HG03469 (cell line): ENCODE measurements around the gene SLC25A2.
"Not testable (repeated sequence)": the region's sequence is repeated elsewhere in the genome, so short reads cannot be mapped to it uniquely, and the experiment has no call there.

Experiments
- ATAC-seq: cut with Tn5 transposase; IDR thresholded peaks from one replicate; pipeline ENCODE4 v1.9.1; 2021; ENCODE audit warnings: mild to moderate bottlenecking, moderate library complexity, moderate number of reproducible peaks; ENCODE audit not compliant: unreplicated experiment

The SLC25A2 gene

GRCh38 chr5:141303756-141304155, at the start of gene SLC25A2:
TSS of gene SLC25A2 (minus strand) at chr5:141304049. CDS start at chr5:141303865, 184 bp downstream.
- ATAC-seq, result no peak

DNA sequence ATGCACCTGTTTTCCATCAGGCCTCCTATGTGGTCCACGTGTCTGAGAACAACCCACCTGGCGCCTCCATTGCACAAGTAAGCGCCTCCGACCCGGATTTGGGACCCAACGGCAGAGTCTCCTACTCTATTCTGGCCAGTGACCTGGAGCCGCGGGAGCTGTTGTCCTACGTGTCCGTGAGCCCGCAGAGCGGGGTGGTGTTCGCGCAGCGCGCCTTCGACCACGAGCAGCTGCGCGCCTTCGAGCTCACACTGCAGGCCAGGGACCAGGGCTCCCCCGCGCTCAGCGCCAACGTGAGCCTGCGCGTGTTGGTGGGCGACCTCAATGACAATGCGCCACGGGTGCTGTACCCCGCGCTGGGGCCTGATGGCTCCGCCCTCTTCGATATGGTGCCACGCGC, 47.7 kb upstream of the SLC25A2 start:
- no peak for ATAC-seq

- peak; percentile 60 for ATAC-seq
Measured at GRCh38 chr5:141349917-141350619, 46.2 kb upstream of the SLC25A2 start, which contains the start of gene PCDHGB1. TSS of gene PCDHGB1 (plus strand) at chr5:141350099. CDS start at chr5:141350261, 162 bp downstream.

- not testable (repeated sequence) for ATAC-seq
Measured at GRCh38 chr5:141346017-141346416, 42.2 kb upstream of the SLC25A2 start.

DNA sequence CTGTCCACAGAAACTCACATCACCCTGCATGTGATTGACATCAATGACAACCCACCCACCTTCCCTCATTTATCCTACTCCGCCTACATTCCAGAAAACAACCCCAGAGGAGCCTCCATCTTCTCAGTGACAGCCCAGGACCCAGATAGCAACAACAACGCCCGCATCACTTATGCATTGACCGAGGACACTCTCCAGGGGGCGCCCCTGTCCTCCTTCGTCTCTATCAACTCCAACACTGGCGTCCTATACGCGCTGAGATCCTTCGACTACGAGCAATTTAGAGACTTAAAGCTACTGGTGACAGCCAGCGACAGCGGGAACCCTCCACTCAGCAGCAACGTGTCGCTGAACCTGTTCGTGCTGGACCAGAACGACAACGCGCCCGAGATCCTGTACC, 41.5 kb upstream of the SLC25A2 start:
- no peak for ATAC-seq

GRCh38 chr5:141343953-141344463, 40.2 kb upstream of the SLC25A2 start:
- ATAC-seq, result no peak

GRCh38 chr5:141343242-141343952, 39.5 kb upstream of the SLC25A2 start, which contains the start of gene PCDHGA3:
TSS of gene PCDHGA3 (plus strand) at chr5:141343829. CDS start at chr5:141344034, 205 bp downstream.
- ATAC-seq, result no peak

DNA sequence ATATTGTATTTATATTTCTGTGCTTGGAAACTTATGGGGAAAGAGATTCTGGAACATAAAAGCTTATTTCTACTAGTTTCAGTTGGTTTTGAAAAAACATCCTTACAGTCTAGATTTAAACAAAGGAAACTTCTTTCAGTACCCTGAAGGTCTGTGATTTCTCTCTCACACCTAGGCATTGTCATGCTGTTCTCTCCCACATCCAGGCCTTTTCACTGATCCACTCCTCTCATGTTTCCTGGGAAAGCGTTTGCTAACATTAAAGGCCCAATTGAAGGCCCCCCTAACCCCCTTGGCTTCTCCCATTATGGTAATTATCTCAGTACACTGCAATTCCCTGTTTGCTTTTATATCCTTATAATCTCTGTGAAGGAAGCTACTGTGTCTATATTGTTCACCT, 38.9 kb upstream of the SLC25A2 start:
- ATAC-seq, result no peak

- not testable (repeated sequence) for ATAC-seq
Measured at GRCh38 chr5:141340781-141341354, 37.0 kb upstream of the SLC25A2 start.

GRCh38 chr5:141338538-141339306, 34.9 kb upstream of the SLC25A2 start, which contains the start of gene PCDHGA2:
TSS of gene PCDHGA2 (plus strand) at chr5:141338760.
- no peak for ATAC-seq

GRCh38 chr5:141332571-141332970, 28.7 kb upstream of the SLC25A2 start:
- not testable (repeated sequence) for ATAC-seq

GRCh38 chr5:141330299-141331080, 26.6 kb upstream of the SLC25A2 start, which contains the start of gene PCDHGA1:
TSS of gene PCDHGA1 (plus strand) at chr5:141330514.
- no peak for ATAC-seq

- ATAC-seq, result no peak
Measured at GRCh38 chr5:141328231-141328630, 24.4 kb upstream of the SLC25A2 start.

GRCh38 chr5:141326088-141326854, 22.4 kb upstream of the SLC25A2 start:
- ATAC-seq, result peak; percentile 70

- ATAC-seq, result no peak
Measured at GRCh38 chr5:141322261-141322660, 18.4 kb upstream of the SLC25A2 start.

- ATAC-seq, result peak; percentile 89
Measured at GRCh38 chr5:141320225-141321169, 16.6 kb upstream of the SLC25A2 start, which contains the start of gene TAF7. TSS of gene TAF7 (minus strand) at chr5:141320784. CDS start at chr5:141320044, 740 bp downstream.

- ATAC-seq, result no peak
Measured at GRCh38 chr5:141319699-141320098, 15.8 kb upstream of the SLC25A2 start.

- ATAC-seq, result no peak
Measured at GRCh38 chr5:141319202-141319601, 15.4 kb upstream of the SLC25A2 start.
